Activated CD4-positive, alpha-beta T cell treated with anti-CD3 and anti-CD28 coated beads, Interleukin-2, amount 10 ng/mL, durations not matched to agents 7 days and 5 days (primary cell): Measurements from ENCODE around the gene RBAK. TPM values are rescaled to one million over a fixed set of nuclear protein-coding genes. Genes with fewer than 3 reads are reported as not detected.
"Not testable (repeated sequence)": the region's sequence is repeated elsewhere in the genome, so short reads cannot be mapped to it uniquely, and the experiment has no call there.

Source experiments
- CTCF ChIA-PET: fragments of 350-600 bp; sonication (Branson Sonifier 250); formaldehyde crosslinking; loops from one replicate; lab custom pipeline; 2021; ENCODE audit warnings: antibody characterized with exemption; lab: Charles Lee
- POLR2A ChIA-PET: fragments of 350-600 bp; sonication (Branson Sonifier 250); formaldehyde crosslinking; loops from one replicate; lab custom pipeline; 2021; ENCODE audit warnings: antibody characterized with exemption; lab: Charles Lee
- DNase-seq: peaks from one replicate; pipeline ENCODE4 v3.0.0-alpha.2; 2020
- H3K27ac Mint-ChIP-seq: one replicate; pipeline ENCODE4 v1.8.0; 2021; ENCODE audit warnings: mild to moderate bottlenecking, moderate library complexity, mixed read lengths
- H3K27me3 Mint-ChIP-seq: one replicate; pipeline ENCODE4 v1.8.0; 2021; ENCODE audit warnings: mixed read lengths
- H3K36me3 Mint-ChIP-seq: one replicate; pipeline ENCODE4 v1.8.0; 2021; ENCODE audit warnings: low read depth, mixed read lengths
- H3K4me1 Mint-ChIP-seq: one replicate; pipeline ENCODE4 v1.8.0; 2021; ENCODE audit warnings: mixed read lengths
- H3K4me3 Mint-ChIP-seq: one replicate; pipeline ENCODE4 v1.8.0; 2021; ENCODE audit warnings: mild to moderate bottlenecking, moderate library complexity, mixed read lengths
- H3K9me3 Mint-ChIP-seq: one replicate; pipeline ENCODE4 v1.8.0; 2021; ENCODE audit warnings: mixed read lengths
- total RNA-seq, 2 experiments: library from RNA; stranded (reverse); gene quantifications; one replicate each; pipeline ENCODE4 v1.2.3, GENCODE V29; 2021

The RBAK gene
- total RNA-seq, 2 experiments from 2014 or later, result 15.7 to 16.1 TPM

DNA sequence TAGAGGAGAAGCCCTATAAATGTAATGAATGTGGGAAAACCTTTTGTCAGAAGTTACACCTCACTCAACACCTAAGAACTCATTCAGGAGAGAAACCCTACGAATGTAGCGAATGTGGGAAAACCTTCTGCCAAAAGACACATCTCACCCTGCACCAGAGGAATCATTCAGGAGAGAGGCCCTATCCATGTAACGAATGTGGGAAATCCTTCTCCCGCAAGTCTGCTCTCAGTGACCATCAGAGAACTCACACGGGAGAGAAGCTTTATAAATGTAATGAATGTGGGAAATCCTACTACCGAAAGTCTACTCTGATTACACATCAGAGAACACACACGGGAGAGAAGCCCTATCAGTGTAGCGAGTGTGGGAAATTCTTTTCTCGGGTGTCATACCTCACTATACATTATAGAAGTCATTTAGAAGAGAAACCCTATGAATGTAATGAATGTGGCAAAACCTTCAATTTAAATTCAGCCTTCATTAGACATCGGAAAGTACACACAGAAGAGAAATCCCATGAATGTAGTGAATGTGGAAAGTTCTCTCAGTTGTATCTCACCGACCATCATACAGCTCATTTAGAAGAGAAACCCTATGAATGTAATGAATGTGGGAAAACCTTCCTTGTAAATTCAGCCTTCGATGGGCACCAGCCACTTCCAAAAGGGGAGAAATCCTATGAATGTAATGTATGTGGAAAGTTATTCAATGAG lies 18.9 kb downstream of the RBAK start:
- Mint-ChIP-seq H3K4me3 (no peak overlapping the region), H3K27me3 (no peaks in the 10 kb centered on the region), H3K36me3 (peaks cover 93% of the 10 kb centered on the region), H3K9me3 (peaks cover 84% of the 10 kb centered on the region), H3K27ac (peak overlapping the region; percentile 15), H3K4me1 (no peaks in the 10 kb centered on the region)
- CTCF ChIA-PET, result no interaction called here
- DNase-seq, result no peak
- POLR2A ChIA-PET, result no interaction called here

DNA sequence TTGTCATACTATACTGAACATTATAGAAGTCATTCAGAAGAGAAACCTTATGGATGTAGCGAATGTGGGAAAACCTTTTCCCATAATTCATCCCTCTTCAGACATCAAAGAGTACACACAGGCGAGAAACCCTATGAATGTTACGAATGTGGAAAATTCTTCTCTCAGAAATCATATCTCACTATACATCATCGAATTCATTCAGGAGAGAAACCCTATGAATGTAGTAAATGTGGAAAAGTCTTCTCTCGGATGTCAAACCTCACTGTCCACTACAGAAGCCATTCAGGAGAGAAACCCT lies 19.4 kb downstream of the RBAK start:
- ChIA-PET CTCF (no interaction called here), POLR2A (no interaction called here)
- Mint-ChIP-seq H3K9me3 (peaks cover 84% of the 10 kb centered on the region), H3K4me1 (no peaks in the 10 kb centered on the region), H3K4me3 (no peak overlapping the region), H3K27ac (no peak overlapping the region), H3K27me3 (no peaks in the 10 kb centered on the region), H3K36me3 (peaks cover 92% of the 10 kb centered on the region)
- DNase-seq, result no peak

DNA sequence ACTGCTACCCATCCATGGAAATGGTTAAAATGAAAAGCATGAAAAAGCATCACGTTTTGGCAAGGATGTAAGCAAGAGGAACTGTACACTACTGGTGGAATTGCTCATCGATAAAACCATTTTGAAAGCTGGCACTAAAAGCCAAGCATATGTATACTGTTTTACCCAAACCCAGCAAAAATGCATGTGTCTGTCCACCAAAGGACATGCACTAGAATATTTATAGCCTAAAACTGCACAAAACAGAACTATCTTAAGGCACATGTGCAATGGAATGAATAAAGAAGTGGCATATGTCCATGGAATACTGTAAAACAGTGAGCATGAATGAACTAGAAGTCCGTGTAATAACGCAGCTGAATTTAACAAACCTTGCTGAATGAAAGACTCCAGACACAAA lies 22.9 kb downstream of the RBAK start:
- H3K9me3 Mint-ChIP-seq, result peaks cover 78% of the 10 kb centered on the region
- no peak for DNase-seq
- H3K27me3 Mint-ChIP-seq, result peaks cover 12% of the 10 kb centered on the region
- ChIA-PET POLR2A (no interaction called here), CTCF (interaction anchor here (2.0 kb wide), 1 partner anchor 95 kb away, joined by 5 read pairs; no protein-coding TSS in a partner anchor)
- H3K27ac Mint-ChIP-seq, result no peak overlapping the region
- peaks cover 78% of the 10 kb centered on the region for H3K36me3 Mint-ChIP-seq
- H3K4me1 Mint-ChIP-seq, result peaks cover 12% of the 10 kb centered on the region
- H3K4me3 Mint-ChIP-seq, result no peak overlapping the region

DNA sequence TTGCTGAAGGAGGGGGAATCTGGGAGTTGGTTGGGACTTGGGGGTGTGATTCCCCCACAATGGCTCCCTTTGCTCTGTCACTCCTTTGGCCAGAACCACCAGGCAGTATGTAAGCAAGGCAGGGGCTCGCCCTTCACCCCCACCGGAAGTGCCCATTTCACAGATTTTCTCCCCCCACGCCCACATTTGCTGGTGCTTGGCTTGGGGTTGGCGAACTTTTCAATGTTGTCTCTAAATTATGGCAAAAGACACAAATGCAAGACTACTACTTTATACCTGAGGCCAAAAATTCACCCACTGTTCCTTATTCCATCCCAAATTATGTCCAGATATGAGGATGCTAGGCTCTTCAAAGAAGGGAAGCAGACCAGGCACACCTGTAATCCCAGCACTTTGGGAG lies 24.5 kb downstream of the RBAK start:
- Mint-ChIP-seq H3K27ac (no peak overlapping the region), H3K36me3 (peaks cover 61% of the 10 kb centered on the region), H3K27me3 (peaks cover 14% of the 10 kb centered on the region), H3K4me3 (no peak overlapping the region), H3K9me3 (peaks cover 64% of the 10 kb centered on the region), H3K4me1 (peaks cover 15% of the 10 kb centered on the region)
- POLR2A ChIA-PET, result no interaction called here
- CTCF ChIA-PET, result no interaction called here
- DNase-seq, result no peak

DNA sequence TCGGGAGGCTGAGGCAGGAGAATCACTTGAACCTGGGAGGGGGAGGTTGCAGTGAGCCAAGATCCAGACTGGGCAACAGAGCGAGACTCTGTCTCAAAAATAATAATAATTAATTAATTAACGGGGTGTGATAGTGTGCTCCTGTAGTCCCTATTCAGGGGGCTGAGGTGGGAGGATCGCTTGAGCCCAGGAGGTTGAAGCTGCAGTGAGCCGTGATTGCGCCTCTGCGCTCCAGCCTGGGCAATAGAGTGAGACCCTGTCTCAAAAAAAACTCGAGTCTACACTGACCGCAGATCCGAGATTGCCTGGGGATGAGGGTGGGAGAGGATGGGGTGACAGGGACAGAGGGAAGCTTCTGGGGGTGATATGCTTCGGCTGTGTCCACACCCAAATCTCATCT lies 29.5 kb downstream of the RBAK start:
- Mint-ChIP-seq H3K36me3 (peaks cover 20% of the 10 kb centered on the region), H3K4me1 (peaks cover 18% of the 10 kb centered on the region), H3K9me3 (peaks cover 19% of the 10 kb centered on the region), H3K27me3 (peaks cover 21% of the 10 kb centered on the region)
- H3K27ac Mint-ChIP-seq, CTCF ChIA-PET, POLR2A ChIA-PET, H3K4me3 Mint-ChIP-seq, DNase-seq: not testable (repeated sequence)

DNA sequence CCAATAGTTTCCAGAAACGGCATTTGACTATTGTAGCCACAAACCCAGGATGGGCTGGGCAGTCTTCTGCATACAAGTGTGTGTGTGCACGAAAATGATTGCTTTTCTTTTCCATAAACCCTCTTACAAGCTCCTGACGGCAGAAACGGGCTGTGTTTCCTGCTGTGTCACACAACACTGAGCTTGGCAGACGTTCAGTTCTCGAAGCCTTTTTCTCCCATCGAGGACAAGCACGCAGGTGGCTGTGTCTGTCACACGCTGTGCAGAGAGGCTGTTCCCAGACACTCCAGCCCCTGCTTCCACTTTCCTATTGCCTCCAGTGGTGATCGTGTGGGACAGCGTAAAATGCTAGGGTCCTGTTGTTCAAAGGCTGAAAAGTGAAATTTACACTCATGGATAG lies 32.1 kb downstream of the RBAK start:
- H3K9me3 Mint-ChIP-seq, result peaks cover 9% of the 10 kb centered on the region
- no peak overlapping the region for H3K4me3 Mint-ChIP-seq
- H3K4me1 Mint-ChIP-seq, result peaks cover 10% of the 10 kb centered on the region
- no peak for DNase-seq
- H3K27me3 Mint-ChIP-seq, result peaks cover 14% of the 10 kb centered on the region
- ChIA-PET POLR2A (no interaction called here), CTCF (interaction anchor here (0.6 to 2.2 kb wide), 2 partner anchors 20 to 104 kb away, joined by 3 to 5 read pairs; no protein-coding TSS in a partner anchor)
- H3K27ac Mint-ChIP-seq, result no peak overlapping the region
- peaks cover 2% of the 10 kb centered on the region for H3K36me3 Mint-ChIP-seq

DNA sequence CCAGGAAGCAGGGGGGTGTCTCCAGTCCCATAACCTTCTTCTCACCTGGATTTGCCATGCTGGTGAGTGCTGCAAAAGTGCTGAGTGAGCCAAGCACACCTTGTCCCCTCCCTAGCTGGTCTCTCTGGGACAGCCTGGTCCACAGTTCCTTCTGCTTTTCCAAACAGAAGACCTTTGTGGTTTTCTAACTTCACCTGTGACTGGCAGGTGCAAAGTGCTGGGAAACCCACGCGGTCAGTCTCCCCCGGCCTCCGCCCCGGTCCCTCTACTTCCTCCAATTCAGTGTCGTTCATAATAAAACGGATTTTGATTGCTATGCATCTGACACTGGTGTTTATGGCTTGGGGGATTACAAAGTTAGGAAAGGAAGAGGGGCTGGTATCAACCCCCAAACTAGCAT lies 37.1 kb downstream of the RBAK start:
- peaks cover 4% of the 10 kb centered on the region for H3K27me3 Mint-ChIP-seq
- H3K9me3 Mint-ChIP-seq, result no peaks in the 10 kb centered on the region
- POLR2A ChIA-PET, result no interaction called here
- no peak for DNase-seq
- H3K27ac Mint-ChIP-seq, result no peak overlapping the region
- peaks cover 2% of the 10 kb centered on the region for H3K36me3 Mint-ChIP-seq
- CTCF ChIA-PET, result no interaction called here
- no peak overlapping the region for H3K4me3 Mint-ChIP-seq
- H3K4me1 Mint-ChIP-seq, result peaks cover 13% of the 10 kb centered on the region

DNA sequence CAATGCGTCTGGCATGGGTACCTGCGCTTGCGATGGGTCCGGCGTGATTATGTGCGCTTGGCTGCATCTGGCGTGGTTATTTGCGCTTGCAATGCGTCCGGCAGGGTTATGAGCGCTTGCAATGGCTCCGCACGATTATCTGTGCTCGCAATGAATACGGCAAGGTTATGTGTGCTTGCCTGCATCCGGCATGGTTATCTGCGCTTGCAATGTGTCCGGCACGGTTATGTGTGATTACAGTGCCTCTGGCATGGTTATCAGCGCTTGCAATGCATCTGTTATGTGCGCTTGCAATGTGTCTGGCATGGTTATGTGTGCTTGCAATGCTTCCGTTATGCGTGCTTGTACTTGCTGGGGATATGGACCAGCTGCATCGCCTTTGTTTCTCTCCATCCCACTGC lies 37.7 kb downstream of the RBAK start:
- Mint-ChIP-seq H3K4me1 (peaks cover 10% of the 10 kb centered on the region), H3K4me3 (no peak overlapping the region), H3K27ac (no peak overlapping the region), H3K9me3 (no peaks in the 10 kb centered on the region), H3K27me3 (peaks cover 4% of the 10 kb centered on the region), H3K36me3 (peaks cover 2% of the 10 kb centered on the region)
- DNase-seq, result no peak
- ChIA-PET POLR2A (no interaction called here), CTCF (no interaction called here)

DNA sequence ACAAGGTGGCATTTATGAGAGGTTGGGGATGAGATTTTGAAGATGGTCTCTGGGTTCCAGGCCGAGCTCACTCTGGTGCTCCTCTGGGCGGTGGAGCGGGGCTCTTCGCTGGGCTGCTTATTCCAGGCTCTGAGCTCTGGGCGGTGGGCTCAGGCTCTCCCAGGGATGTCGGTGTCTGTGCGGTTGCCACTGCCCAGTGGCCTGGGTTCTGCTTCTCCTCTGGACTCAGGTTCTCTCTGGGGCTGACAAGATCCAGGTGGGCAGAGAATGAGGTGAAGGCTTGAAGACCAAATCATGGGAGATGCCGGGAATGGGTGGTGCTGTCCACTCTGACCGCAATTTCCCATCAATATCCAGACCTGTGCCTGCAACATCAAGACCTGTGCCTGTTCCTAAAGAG lies 40.6 kb downstream of the RBAK start:
- peaks cover 2% of the 10 kb centered on the region for H3K27me3 Mint-ChIP-seq
- ChIA-PET POLR2A (interaction anchor here (0.5 kb wide), 1 partner anchor 8 kb away, joined by 3 read pairs; no protein-coding TSS in a partner anchor), CTCF (interaction anchor here (0.6 to 4.3 kb wide), 8 partner anchors 12 to 294 kb away, joined by 3 to 34 read pairs (median 4); no protein-coding TSS in a partner anchor)
- H3K4me1 Mint-ChIP-seq, result peaks cover 10% of the 10 kb centered on the region
- no peak overlapping the region for H3K4me3 Mint-ChIP-seq
- no peak for DNase-seq
- H3K27ac Mint-ChIP-seq, result no peak overlapping the region
- no peaks in the 10 kb centered on the region for H3K9me3 Mint-ChIP-seq
- H3K36me3 Mint-ChIP-seq, result no peaks in the 10 kb centered on the region

DNA sequence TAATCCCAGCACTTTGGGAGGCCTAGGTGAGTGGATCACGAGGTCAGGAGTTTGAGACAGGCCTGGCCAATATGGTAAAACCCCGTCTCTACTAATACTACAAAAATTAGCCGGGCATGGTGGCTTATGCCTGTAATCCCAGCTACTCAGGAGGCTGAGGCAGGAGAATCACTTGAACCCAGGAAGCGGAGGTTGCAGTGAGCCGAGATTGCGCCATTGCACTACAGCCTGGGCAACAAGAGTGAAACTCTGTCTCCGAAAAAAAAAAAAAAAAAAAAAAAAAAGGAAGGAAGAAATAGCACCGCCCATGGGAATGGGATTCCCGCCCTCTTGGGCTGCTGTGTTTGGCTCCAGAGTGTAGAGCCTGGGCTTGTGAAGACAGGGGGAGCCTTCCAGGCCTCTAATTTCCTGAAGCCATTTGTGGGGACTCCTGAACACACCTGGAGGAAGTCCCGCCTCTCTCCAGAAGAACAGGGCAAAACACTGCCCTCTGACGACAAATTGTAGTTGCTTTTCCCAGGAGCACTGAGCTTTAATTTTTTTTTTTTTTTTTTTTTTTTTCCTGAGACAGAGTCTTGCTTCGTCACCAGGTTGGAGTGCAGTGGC lies 42.7 kb downstream of the RBAK start:
- not testable (repeated sequence) for H3K4me3 Mint-ChIP-seq, H3K9me3 Mint-ChIP-seq, DNase-seq, H3K27ac Mint-ChIP-seq, H3K36me3 Mint-ChIP-seq, H3K27me3 Mint-ChIP-seq
- H3K4me1 Mint-ChIP-seq, result peaks cover 10% of the 10 kb centered on the region
- ChIA-PET POLR2A (interaction anchor here (0.6 kb wide), 1 partner anchor 115 kb away, joined by 4 read pairs; no protein-coding TSS in a partner anchor), CTCF (interaction anchor here (0.6 to 1.4 kb wide), 3 partner anchors 28 to 478 kb away, joined by 3 read pairs; no protein-coding TSS in a partner anchor)

DNA sequence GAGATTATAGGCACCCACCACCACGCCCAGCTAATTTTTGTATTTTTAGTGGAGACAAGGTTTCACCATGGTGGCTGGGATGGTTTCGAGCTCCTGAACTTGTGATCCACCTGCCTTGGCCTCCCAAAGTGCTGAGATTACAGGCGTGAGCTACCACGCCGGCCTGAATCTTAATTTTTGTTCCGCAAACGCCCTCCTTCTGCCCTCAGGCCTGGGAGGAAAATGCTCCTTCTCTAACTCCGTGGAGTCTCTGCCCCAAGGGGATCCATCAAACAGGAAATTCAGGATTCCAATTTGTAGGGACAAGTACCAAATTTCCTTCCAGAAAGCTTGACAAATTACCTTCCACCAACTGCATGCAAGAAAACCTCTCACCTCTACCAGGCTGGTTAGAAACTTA lies 43.2 kb downstream of the RBAK start:
- no peak for DNase-seq
- Mint-ChIP-seq H3K27me3 (peaks cover 2% of the 10 kb centered on the region), H3K36me3 (peaks cover 2% of the 10 kb centered on the region), H3K27ac (no peak overlapping the region), H3K4me3 (no peak overlapping the region), H3K4me1 (peaks cover 10% of the 10 kb centered on the region), H3K9me3 (peaks cover 8% of the 10 kb centered on the region)
- POLR2A ChIA-PET, result interaction anchor here (0.6 kb wide), 1 partner anchor 115 kb away, joined by 4 read pairs; no protein-coding TSS in a partner anchor
- CTCF ChIA-PET, result interaction anchor here (0.8 to 1.4 kb wide), 2 partner anchors 29 to 258 kb away, joined by 3 read pairs; no protein-coding TSS in a partner anchor

DNA sequence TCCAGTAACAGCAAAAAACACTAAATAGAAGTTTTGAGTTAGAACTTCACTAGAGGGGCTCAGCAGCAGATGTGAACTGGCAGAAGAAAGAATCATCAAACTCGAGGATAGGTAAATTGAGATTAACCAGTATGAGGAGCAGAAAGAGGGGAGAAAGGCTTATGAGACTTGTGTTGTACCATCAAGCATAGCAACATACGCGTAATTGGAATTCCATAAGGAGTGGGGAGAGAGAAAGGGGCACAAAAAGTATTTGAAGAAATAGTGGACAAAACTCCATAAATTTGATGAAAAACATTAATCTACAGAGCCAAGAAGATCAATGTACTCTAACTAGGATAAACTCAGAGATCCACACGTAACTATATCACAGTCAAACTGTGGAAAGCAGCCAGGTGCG lies 48.3 kb downstream of the RBAK start:
- POLR2A ChIA-PET, result interaction anchor here (0.6 kb wide), 1 partner anchor 151 kb away, joined by 4 read pairs; no protein-coding TSS in a partner anchor
- H3K9me3 Mint-ChIP-seq, result peaks cover 24% of the 10 kb centered on the region
- no peak for DNase-seq

DNA sequence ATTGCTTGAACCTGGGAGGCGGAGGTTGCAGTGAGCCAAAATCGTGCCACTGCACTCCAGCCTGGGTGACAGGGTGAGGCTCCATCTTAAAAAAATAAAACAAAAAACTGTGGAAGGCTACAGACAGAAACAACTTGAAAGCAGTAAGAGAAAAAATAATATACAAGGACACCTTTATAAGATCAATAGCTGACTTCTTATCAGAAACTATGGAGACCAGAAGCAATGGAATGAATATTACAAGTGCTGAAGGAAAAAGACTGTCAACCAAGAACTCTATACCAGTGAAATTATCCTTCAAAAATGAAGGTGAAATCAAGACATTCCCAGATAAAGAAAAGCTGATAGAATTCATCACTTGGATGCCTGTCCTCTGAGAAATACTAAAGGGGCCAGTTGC lies 49.0 kb downstream of the RBAK start:
- Mint-ChIP-seq H3K27me3 (no peaks in the 10 kb centered on the region), H3K4me1 (no peaks in the 10 kb centered on the region), H3K27ac (no peak overlapping the region), H3K9me3 (peaks cover 24% of the 10 kb centered on the region), H3K36me3 (peaks cover 5% of the 10 kb centered on the region), H3K4me3 (no peak overlapping the region)
- DNase-seq, result no peak
- POLR2A ChIA-PET, result interaction anchor here (0.7 kb wide), 1 partner anchor 8 kb away, joined by 3 read pairs; no protein-coding TSS in a partner anchor
- CTCF ChIA-PET, result interaction anchor here (0.7 to 0.9 kb wide), 2 partner anchors 10 to 45 kb away, joined by 3 to 4 read pairs; no protein-coding TSS in a partner anchor

More for the DNA sequence above, 48.3 kb downstream of the RBAK start:
- no peak overlapping the region for H3K4me3 Mint-ChIP-seq
- H3K27me3 Mint-ChIP-seq, result no peaks in the 10 kb centered on the region
- no peaks in the 10 kb centered on the region for H3K4me1 Mint-ChIP-seq
- no peak overlapping the region for H3K27ac Mint-ChIP-seq
- CTCF ChIA-PET, result interaction anchor here (0.6 kb wide), 1 partner anchor 515 kb away, joined by 4 read pairs; no protein-coding TSS in a partner anchor
- peaks cover 5% of the 10 kb centered on the region for H3K36me3 Mint-ChIP-seq
